ENCODE data around the gene CABP4. TPM values are rescaled to one million over a fixed set of nuclear protein-coding genes. Genes with fewer than 3 reads are reported as not detected.

Gene CABP4
- total RNA-seq, 1 experiment from 2014 or later: not detected

DNA sequence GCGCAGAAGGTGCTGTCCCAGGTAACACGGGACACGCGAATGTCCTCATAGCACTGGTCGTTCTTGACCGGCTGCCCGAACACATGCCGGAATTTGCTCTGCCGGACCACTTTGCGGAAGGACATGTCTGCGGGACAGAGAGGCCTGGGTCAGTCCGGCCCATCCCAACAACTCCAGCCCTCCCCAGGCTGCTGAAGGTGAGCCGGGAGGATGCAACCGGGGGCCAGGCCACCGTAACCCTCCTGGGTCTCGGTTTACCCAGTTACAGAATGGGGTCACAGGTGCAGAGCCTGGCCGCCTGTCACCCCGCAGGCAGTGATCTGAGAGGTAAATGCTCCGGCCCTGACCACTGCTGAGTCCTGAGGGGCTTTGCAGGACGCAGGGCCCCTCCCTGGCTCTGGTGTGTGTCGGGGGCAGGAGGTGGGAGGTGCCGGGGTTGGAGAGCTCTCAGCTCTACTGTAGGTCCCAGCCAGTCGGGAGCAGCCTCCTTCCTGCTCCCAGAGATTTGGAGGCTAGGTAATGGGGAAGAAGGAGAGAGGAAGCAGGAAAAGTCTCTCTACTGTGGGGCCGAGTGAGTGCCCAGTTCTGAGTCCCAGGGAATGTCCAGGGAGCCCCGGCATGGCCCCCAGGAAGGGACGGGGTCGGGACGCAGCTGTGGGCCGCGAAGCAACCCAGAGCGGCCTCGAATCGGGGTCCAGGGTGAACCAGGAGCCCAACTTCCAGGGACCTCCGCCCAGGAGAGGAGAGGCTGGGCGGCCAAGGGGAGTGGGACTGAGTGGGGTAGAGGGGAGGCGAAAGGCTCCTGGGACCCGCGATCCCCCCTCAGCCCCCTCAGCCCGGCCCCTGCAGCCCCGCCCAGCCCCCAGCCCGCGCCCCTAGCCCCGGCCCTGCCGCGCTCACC is 12.4 kb upstream of the CABP4 start:
- Histone ChIP-seq H4K20me1 (ENCODE audit: insufficient read depth) (no peaks in the 10 kb centered on the region), H3K4me3 (replicated peaks in 1 of 2; ENCODE audit: low read depth in 1 of 2, low read length in 2 of 2) (peak overlapping the region; percentile 82 to 90), H3K27me3 (ENCODE audit: insufficient read depth, low read length) (no peaks in the 10 kb centered on the region), H3K9me2 (ENCODE audit: insufficient read depth) (no peaks in the 10 kb centered on the region), H3K4me2 (ENCODE audit: low read length) (peak overlapping the region; percentile 94), H3K27ac (ENCODE audit: low read depth, low read length) (peak overlapping the region; percentile 79), H3K9ac (ENCODE audit: low read length) (peak overlapping the region; percentile 87), H3K4me1 (ENCODE audit: control insufficient read depth in 1 of 2, insufficient read depth in 2 of 2, low read length in 2 of 2) (peaks cover 6 to 28% of the 10 kb centered on the region in 2 experiments; a peak in 3 of 4 replicates), H2AFZ (ENCODE audit: low read depth, low read length, poor library complexity, severe bottlenecking) (no peak overlapping the region), H3K79me2 (ENCODE audit: insufficient read depth, low read length) (peaks cover 7% of the 10 kb centered on the region; the same call in 1 of the 2 replicates), H3K36me3 (ENCODE audit: control insufficient read depth in 1 of 2, insufficient read depth in 2 of 2, low read length in 2 of 2) (peaks cover 0 to 2% of the 10 kb centered on the region in 2 experiments; a peak in 1 of 4 replicates), H3K9me3 (ENCODE audit: control insufficient read depth in 1 of 2, insufficient read depth in 1 of 2, low read depth in 1 of 2, low read length in 2 of 2) (no peaks in the 10 kb centered on the region)
- ChIA-PET POLR2A (no interaction called here), CTCF (no interaction called here), RAD21 (ENCODE audit: low non-redundant PET in 1 of 2, low total read pairs in 2 of 2, uncharacterized antibody in 2 of 2, unreplicated experiment in 2 of 2) (no interaction called here)
- no TSS peak for BruUV-seq (replicated peaks)
- intact Hi-C loops (cut with micrococcal nuclease): no loop called here
- no peak for TF ChIP-seq EZH2 (IDR thresholded peaks at IDR 0.05)
- TF ChIP-seq CBX3 (IDR thresholded peaks at IDR 0.05; ENCODE audit: low read depth): no peak
- no peak for TF ChIP-seq EGR1 (IDR thresholded peaks at IDR 0.05; ENCODE audit: low read depth)
- TF ChIP-seq EZH2phosphoT487 (IDR thresholded peaks at IDR 0.05; ENCODE audit: borderline replicate concordance): no peak
- TF ChIP-seq, protein P1, sequence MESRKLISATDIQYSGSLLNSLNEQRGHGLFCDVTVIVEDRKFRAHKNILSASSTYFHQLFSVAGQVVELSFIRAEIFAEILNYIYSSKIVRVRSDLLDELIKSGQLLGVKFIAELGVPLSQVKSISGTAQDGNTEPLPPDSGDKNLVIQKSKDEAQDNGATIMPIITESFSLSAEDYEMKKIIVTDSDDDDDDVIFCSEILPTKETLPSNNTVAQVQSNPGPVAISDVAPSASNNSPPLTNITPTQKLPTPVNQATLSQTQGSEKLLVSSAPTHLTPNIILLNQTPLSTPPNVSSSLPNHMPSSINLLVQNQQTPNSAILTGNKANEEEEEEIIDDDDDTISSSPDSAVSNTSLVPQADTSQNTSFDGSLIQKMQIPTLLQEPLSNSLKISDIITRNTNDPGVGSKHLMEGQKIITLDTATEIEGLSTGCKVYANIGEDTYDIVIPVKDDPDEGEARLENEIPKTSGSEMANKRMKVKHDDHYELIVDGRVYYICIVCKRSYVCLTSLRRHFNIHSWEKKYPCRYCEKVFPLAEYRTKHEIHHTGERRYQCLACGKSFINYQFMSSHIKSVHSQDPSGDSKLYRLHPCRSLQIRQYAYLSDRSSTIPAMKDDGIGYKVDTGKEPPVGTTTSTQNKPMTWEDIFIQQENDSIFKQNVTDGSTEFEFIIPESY (IDR thresholded peaks at IDR 0.05; ENCODE audit: extremely low read depth, insufficient replicate concordance, low read length): no peak
- no peak for TF ChIP-seq POLR2A (IDR thresholded peaks at IDR 0.05; ENCODE audit: borderline replicate concordance, extremely low read depth, insufficient read depth, insufficient read length)
- no peak for TF ChIP-seq SP1 (IDR thresholded peaks at IDR 0.05; ENCODE audit: low read depth)
- TF ChIP-seq ZNF274 (IDR thresholded peaks at IDR 0.05; ENCODE audit: low read depth, low read length): no peak
- TF ChIP-seq, protein P2, sequence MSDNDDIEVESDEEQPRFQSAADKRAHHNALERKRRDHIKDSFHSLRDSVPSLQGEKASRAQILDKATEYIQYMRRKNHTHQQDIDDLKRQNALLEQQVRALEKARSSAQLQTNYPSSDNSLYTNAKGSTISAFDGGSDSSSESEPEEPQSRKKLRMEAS (IDR thresholded peaks at IDR 0.05): no peak
- TF ChIP-seq TCF7L2 (IDR thresholded peaks at IDR 0.05; ENCODE audit: borderline replicate concordance, extremely low read depth, insufficient read depth, insufficient read length): no peak
- no peak for TF ChIP-seq FOSL1 (IDR thresholded peaks at IDR 0.05; ENCODE audit: low read depth)
- no peak for DNase-seq (ENCODE audit: low read depth, low spot score)
- peak; percentile 29 for ATAC-seq

All from HCT116 (cell line).